ENCODE data around the gene CDC42EP3.

DNA sequence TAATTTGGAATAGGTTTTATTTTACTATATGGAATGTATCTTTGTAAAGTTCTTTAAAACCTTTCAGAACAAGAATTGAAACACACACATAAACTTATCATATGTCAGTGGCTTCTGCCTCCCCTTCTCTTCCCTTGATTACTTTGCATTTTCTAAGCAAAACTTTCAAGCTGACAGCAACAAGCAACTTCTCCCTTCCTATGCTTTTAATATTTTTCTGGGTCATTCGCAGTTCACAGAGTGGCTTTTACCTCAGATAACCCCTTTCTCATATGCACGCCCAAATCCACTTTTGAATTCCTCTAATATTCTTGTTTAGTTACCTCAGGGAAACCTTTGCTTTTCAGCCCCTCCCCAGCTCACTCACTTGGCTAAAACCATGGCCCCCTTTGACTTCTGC, 36.7 kb upstream of the CDC42EP3 start:
- no peak for TF ChIP-seq POLR2A (IDR thresholded peaks at IDR 0.05)
- TF ChIP-seq, protein P1, sequence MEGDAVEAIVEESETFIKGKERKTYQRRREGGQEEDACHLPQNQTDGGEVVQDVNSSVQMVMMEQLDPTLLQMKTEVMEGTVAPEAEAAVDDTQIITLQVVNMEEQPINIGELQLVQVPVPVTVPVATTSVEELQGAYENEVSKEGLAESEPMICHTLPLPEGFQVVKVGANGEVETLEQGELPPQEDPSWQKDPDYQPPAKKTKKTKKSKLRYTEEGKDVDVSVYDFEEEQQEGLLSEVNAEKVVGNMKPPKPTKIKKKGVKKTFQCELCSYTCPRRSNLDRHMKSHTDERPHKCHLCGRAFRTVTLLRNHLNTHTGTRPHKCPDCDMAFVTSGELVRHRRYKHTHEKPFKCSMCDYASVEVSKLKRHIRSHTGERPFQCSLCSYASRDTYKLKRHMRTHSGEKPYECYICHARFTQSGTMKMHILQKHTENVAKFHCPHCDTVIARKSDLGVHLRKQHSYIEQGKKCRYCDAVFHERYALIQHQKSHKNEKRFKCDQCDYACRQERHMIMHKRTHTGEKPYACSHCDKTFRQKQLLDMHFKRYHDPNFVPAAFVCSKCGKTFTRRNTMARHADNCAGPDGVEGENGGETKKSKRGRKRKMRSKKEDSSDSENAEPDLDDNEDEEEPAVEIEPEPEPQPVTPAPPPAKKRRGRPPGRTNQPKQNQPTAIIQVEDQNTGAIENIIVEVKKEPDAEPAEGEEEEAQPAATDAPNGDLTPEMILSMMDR (IDR thresholded peaks at IDR 0.05) = no peak
- TF ChIP-seq EP300 (IDR thresholded peaks at IDR 0.05) = no peak
